DND-41 (cell line): ENCODE data around the gene FOXL2.

ENCODE experiments used
- ATAC-seq: fragments of 200-7000 bp; cut with Tn5 transposase; 3 replicates; pipeline ENCODE4 v1.9.1; 2021; ENCODE audit warnings: low read depth; ENCODE audit not compliant: insufficient read depth
- DNase-seq: peaks from one replicate; pipeline ENCODE4 v3.0.0-alpha.2; 2020
- H2AFZ ChIP-seq: 2 replicates; pipeline ENCODE4 v1.6.0; 2012; ENCODE audit warnings: low read depth, low read length
- H3K27ac ChIP-seq: 2 replicates; pipeline ENCODE4 v1.5.1; 2012; ENCODE audit warnings: low read length, inconsistent platforms
- H3K27me3 ChIP-seq: fragments of 200-600 bp; sonication (generic); 2 replicates; pipeline ENCODE4 v1.6.0; 2012; ENCODE audit warnings: low read length, mild to moderate bottlenecking, inconsistent platforms; ENCODE audit not compliant: insufficient read depth, poor library complexity
- H3K36me3 ChIP-seq: 2 replicates; pipeline ENCODE4 v1.5.1; 2012; ENCODE audit warnings: low read length, inconsistent platforms; ENCODE audit not compliant: insufficient read depth
- H3K4me1 ChIP-seq: 2 replicates; pipeline ENCODE4 v1.5.1; 2012; ENCODE audit warnings: mild to moderate bottlenecking, low read length; ENCODE audit not compliant: insufficient read depth
- H3K4me2 ChIP-seq: 2 replicates; pipeline ENCODE4 v1.6.0; 2012; ENCODE audit warnings: mild to moderate bottlenecking, moderate library complexity, low read length, inconsistent platforms; ENCODE audit not compliant: insufficient read depth
- H3K4me3 ChIP-seq, 2 experiments: fragments of 200-600 bp in 1 of 2; shearing (Covaris generic) in 1 of 2; 2 replicates each; pipeline ENCODE4 v1.5.1; 2012 to 2016; ENCODE audit warnings: inconsistent platforms in 2 of 2, low read length in 2 of 2, mild to moderate bottlenecking in 2 of 2, low read depth in 1 of 2, moderate library complexity in 1 of 2
- H3K79me2 ChIP-seq: 2 replicates; pipeline ENCODE4 v1.6.0; 2012; ENCODE audit warnings: low read length, inconsistent platforms; ENCODE audit not compliant: insufficient read depth
- H3K9ac ChIP-seq: 2 replicates; pipeline ENCODE4 v1.6.0; 2012; ENCODE audit warnings: low read depth, mild to moderate bottlenecking, inconsistent platforms, low read length, moderate library complexity
- H3K9me3 ChIP-seq: 2 replicates; pipeline ENCODE4 v1.5.1; 2012; ENCODE audit warnings: low read length, moderate library complexity, mild to moderate bottlenecking, inconsistent platforms; ENCODE audit not compliant: insufficient read depth, severe bottlenecking
- H4K20me1 ChIP-seq: 2 replicates; pipeline ENCODE4 v1.6.0; 2012; ENCODE audit warnings: low read length; ENCODE audit not compliant: insufficient read depth
- CTCF ChIP-seq: IDR thresholded peaks from 2 replicates; pipeline ENCODE4 v1.5.1; 2012; ENCODE audit warnings: borderline replicate concordance, low read length, moderate library complexity, mild to moderate bottlenecking; ENCODE audit not compliant: poor library complexity, severe bottlenecking; ENCODE audit errors: extremely low read depth
- EZH2 ChIP-seq: IDR thresholded peaks from 3 replicates; pipeline ENCODE4 v1.6.1; 2012; ENCODE audit warnings: borderline replicate concordance, low read depth, mild to moderate bottlenecking, moderate library complexity, low read length, inconsistent platforms; ENCODE audit not compliant: severe bottlenecking

The FOXL2 gene

GRCh38 chr3:138944929-138945708 lies 1.8 kb downstream of the FOXL2 start:
- Histone ChIP-seq H3K9ac (no peak overlapping the region), H3K27me3 (peaks cover 12% of the 10 kb centered on the region), H2AFZ (no peak overlapping the region), H3K27ac (no peak overlapping the region), H3K4me3 (no peak overlapping the region), H3K4me2 (no peak overlapping the region), H3K36me3 (no peaks in the 10 kb centered on the region), H3K79me2 (no peaks in the 10 kb centered on the region), H4K20me1 (no peaks in the 10 kb centered on the region), H3K9me3 (no peaks in the 10 kb centered on the region), H3K4me1 (no peaks in the 10 kb centered on the region)
- DNase-seq (no peak), ATAC-seq (no peak)
- no peak for TF ChIP-seq CTCF

- Histone ChIP-seq H3K27ac (no peak overlapping the region), H3K36me3 (no peaks in the 10 kb centered on the region), H3K9me3 (no peaks in the 10 kb centered on the region), H3K4me3 (no peak overlapping the region), H2AFZ (no peak overlapping the region), H3K9ac (no peak overlapping the region), H3K79me2 (no peaks in the 10 kb centered on the region), H3K27me3 (peaks cover 9% of the 10 kb centered on the region), H4K20me1 (no peaks in the 10 kb centered on the region), H3K4me1 (no peaks in the 10 kb centered on the region), H3K4me2 (no peak overlapping the region)
- ATAC-seq (no peak), DNase-seq (no peak)
- TF ChIP-seq CTCF, result no peak
- TF ChIP-seq EZH2, result no peak
These were observed 2.3 kb downstream of the FOXL2 start for GRCh38 chr3:138944654-138944928.

DNA sequence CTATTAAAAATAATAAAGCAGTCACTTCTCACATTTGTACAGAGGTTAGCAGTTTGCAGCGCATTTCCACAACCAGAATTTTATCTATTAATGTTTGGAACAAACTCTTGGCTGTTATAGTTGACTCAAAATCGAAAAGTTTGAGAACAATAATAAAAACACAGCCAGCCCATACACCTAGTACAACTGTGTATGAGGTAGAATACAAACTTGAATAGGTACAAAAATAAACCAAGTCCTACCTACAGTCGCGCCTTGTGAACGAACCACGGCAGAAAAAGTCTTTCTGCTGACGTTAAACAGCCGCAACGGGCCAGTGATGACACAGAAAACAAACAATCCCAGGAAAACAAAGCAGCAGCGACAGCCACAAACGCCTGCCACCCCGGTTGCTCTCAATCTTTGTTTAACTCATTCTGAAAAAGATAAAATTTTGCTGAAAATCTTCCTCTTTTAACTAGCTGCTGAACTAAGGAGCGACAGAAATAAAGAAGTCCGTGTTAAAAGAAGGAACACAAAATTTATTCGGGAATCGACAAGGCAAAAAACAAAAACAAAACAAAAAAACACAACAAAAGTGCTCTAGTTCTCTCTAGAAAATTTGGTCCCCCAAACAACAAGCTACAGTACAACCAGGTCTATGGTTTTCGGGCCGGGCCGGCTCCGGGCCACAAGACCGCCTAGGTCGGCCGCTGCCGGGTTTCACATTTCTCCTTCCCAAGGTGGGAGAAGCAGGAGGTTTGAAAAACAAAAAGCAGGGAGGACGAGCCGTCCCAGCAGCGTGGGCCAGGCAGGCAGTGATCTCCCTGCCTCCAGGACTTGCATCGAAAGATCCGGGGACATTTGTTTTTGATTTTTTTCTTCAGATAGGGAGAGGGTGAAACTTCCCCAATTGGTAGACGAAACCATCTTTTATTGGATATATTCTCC lies 2.9 kb downstream of the FOXL2 start:
- Histone ChIP-seq H3K36me3 (no peaks in the 10 kb centered on the region), H3K9ac (no peak overlapping the region), H3K4me1 (no peaks in the 10 kb centered on the region), H4K20me1 (no peaks in the 10 kb centered on the region), H3K27ac (no peak overlapping the region), H3K4me2 (no peak overlapping the region), H3K79me2 (no peaks in the 10 kb centered on the region), H3K27me3 (peaks cover 3% of the 10 kb centered on the region), H3K4me3 (no peak overlapping the region), H2AFZ (no peak overlapping the region), H3K9me3 (no peaks in the 10 kb centered on the region)
- ATAC-seq (no peak), DNase-seq (no peak)
- TF ChIP-seq CTCF (no peak), EZH2 (no peak)
